HEK293 (cell line): ENCODE data around the gene METTL23.

Source experiments
- CTCF ChIA-PET: fragments of 350-600 bp; formaldehyde crosslinking; extraction: SDS; loops from one replicate; lab custom pipeline; 2021; ENCODE audit warnings: antibody characterized with exemption; lab: Yijun Ruan, JAX
- POLR2A ChIA-PET: fragments of 300-600 bp; formaldehyde crosslinking; extraction: SDS; loops from one replicate; lab custom pipeline; 2020; ENCODE audit warnings: antibody characterized with exemption, inconsistent platforms; lab: Yijun Ruan, JAX
- H3K27ac ChIP-seq: fragments of 200-500 bp; sonication (Bioruptor generic); 2 replicates; pipeline ENCODE4 v1.5.1; 2014; ENCODE audit warnings: low read depth, low read length, control low read depth, inconsistent platforms; ENCODE audit errors: extremely low read depth
- H3K36me3 ChIP-seq, 2 experiments: fragments of 200-500 bp in 1 of 2; sonication (Bioruptor generic) in 1 of 2; 1 replicate in 1 of 2; 2 replicates in 1 of 2; pipeline ENCODE4 v1.5.1; 2014 to 2017; ENCODE audit warnings: inconsistent platforms in 2 of 2, low read length in 2 of 2; ENCODE audit not compliant: control insufficient read depth in 2 of 2, insufficient read depth in 1 of 2
- H3K4me1 ChIP-seq: fragments of 200-500 bp; sonication (Bioruptor generic); 2 replicates; pipeline ENCODE4 v1.5.1; 2014; ENCODE audit warnings: mild to moderate bottlenecking, low read length, inconsistent platforms; ENCODE audit not compliant: control insufficient read depth, insufficient read depth
- H3K4me3 ChIP-seq: 2 replicates; pipeline ENCODE4 v1.5.1; 2011; ENCODE audit warnings: low read depth, mild to moderate bottlenecking, control low read depth, low read length, moderate library complexity
- H3K9me3 ChIP-seq: fragments of 200-500 bp; sonication (Bioruptor generic); 2 replicates; pipeline ENCODE4 v1.5.1; 2014; ENCODE audit warnings: low read depth, low read length, inconsistent platforms; ENCODE audit not compliant: control insufficient read depth, insufficient read depth
- GLIS2 ChIP-seq: fragments of 450-650 bp; formaldehyde crosslinking; IDR thresholded peaks from 2 replicates; pipeline ENCODE4 v1.5.1; 2016; ENCODE audit warnings: missing biosample characterization, missing genetic modification characterization
- MZF1 ChIP-seq: fragments of 450-650 bp; formaldehyde crosslinking; IDR thresholded peaks from 2 replicates; pipeline ENCODE4 v1.5.1; 2017; ENCODE audit warnings: missing biosample characterization, missing genetic modification characterization, borderline replicate concordance
- SCRT2 ChIP-seq: fragments of 450-650 bp; formaldehyde crosslinking; IDR thresholded peaks from 2 replicates; pipeline ENCODE4 v1.5.1; 2016; ENCODE audit warnings: missing biosample characterization, missing genetic modification characterization
- TCF7L2 ChIP-seq: IDR thresholded peaks from 2 replicates; pipeline ENCODE4 v1.6.1; 2011; ENCODE audit warnings: low read depth, mild to moderate bottlenecking, inconsistent platforms, low read length, moderate library complexity, borderline replicate concordance
- ZBTB8A ChIP-seq: fragments of 450-650 bp; formaldehyde crosslinking; IDR thresholded peaks from 2 replicates; pipeline ENCODE4 v1.5.1; 2016; ENCODE audit warnings: missing biosample characterization, missing genetic modification characterization
- ZNF223 ChIP-seq: fragments of 450-650 bp; formaldehyde crosslinking; IDR thresholded peaks from 2 replicates; pipeline ENCODE4 v1.5.1; 2016; ENCODE audit warnings: missing biosample characterization, missing genetic modification characterization
- ZNF404 ChIP-seq: fragments of 450-650 bp; formaldehyde crosslinking; IDR thresholded peaks from 2 replicates; pipeline ENCODE4 v1.5.1; 2017; ENCODE audit warnings: missing biosample characterization, missing genetic modification characterization
- ZNF48 ChIP-seq: fragments of 450-650 bp; formaldehyde crosslinking; IDR thresholded peaks from 2 replicates; pipeline ENCODE4 v1.5.1; 2016; ENCODE audit warnings: missing biosample characterization, missing genetic modification characterization
- ZNF585B ChIP-seq: fragments of 450-650 bp; formaldehyde crosslinking; IDR thresholded peaks from 2 replicates; pipeline ENCODE4 v1.5.1; 2016; ENCODE audit warnings: missing biosample characterization, missing genetic modification characterization
- TF ChIP-seq, protein P1 (sequence below): fragments of 450-650 bp; formaldehyde crosslinking; IDR thresholded peaks from 2 replicates; pipeline ENCODE4 v1.5.1; 2016; ENCODE audit warnings: missing biosample characterization, missing genetic modification characterization
- TF ChIP-seq, protein P2 (sequence below): fragments of 450-650 bp; formaldehyde crosslinking; IDR thresholded peaks from 2 replicates; pipeline ENCODE4 v1.5.1; 2016; ENCODE audit warnings: missing biosample characterization, missing genetic modification characterization
- TF ChIP-seq, protein P3 (sequence below): fragments of 450-650 bp; formaldehyde crosslinking; IDR thresholded peaks from 2 replicates; pipeline ENCODE4 v1.5.1; 2016; ENCODE audit warnings: missing biosample characterization, missing genetic modification characterization, low read depth
- TF ChIP-seq, protein P4 (sequence below): sonication (generic); formaldehyde crosslinking; IDR thresholded peaks from 2 replicates; pipeline ENCODE4 v1.8.1; 2022; ENCODE audit warnings: mild to moderate bottlenecking, moderate library complexity, missing genetic modification reagents
- TF ChIP-seq, protein P5 (sequence below): fragments of 450-650 bp; formaldehyde crosslinking; IDR thresholded peaks from 2 replicates; pipeline ENCODE4 v1.5.1; 2016; ENCODE audit warnings: missing biosample characterization, missing genetic modification characterization

The METTL23 gene

DNA sequence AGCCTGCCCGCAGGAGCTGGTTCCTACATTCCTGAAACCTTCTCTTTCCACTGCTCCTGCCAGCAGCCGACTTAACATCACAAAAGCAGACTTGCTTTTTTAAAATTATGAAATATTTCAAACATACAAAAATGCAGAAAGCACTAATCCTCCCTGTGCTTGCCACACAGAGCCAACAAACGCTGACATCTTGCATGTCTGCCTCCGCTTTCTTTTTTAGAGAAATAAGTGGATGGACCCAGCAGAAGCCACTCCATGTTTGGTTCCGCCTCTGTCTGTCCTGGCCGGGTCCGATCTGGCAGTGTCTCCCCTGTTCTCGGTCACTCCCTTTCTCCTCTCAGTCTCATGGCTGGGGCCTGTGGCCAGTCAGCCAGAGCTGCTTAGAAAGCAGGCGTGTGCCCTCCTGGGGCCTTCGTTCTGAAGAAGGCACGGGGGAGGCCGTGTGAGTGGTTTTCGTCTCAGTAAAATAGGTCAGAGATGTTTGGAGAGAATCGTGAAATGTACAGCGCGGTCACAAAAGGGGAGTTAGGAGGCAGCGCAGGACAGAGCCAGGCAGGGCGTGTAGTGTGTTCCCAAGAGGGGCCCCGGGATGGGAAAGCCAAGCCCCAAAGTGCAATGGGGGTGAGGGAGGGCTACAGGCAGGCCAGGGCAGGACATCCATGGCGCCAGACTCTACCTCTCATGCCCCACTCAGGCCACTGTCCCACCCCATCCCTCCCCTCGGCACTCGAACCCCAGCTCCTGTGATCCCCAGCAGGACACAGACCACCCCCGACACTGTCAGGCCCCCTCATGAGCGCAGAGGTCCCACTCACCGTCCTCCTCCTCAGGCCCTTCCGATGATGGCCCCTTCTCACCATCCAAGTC lies 39.1 kb upstream of the METTL23 start:
- CTCF ChIA-PET = interaction anchor here (0.6 to 14.2 kb wide), 5 partner anchors 10 to 182 kb away, joined by 3 to 175 read pairs (median 3); partner anchors contain the start of gene MXRA7
- H3K27ac ChIP-seq = no peak overlapping the region; the same call in 1 of the 2 replicates

DNA sequence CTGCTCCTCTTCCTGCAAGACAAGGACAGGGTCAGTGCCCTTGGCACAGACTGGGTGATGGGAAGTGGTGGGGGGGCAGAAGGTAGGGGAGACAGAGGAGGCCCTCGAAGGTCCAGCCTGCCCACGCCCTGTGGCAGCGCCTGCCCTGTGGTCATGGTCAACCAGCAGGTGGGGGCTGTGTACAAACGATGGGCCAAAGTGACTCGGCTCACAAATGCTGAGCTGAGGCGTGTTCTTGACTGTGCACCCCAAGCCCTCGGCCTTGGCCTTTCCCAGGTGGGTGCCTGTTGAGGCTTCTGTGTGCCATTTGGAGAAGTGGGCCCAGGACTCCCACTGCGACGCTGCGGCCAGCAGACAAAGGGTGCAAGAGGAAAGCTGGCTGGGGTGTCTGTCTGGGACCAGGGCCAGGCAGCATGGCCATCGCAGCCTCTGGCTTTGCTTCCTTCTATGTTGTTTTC lies 38.4 kb upstream of the METTL23 start:
- Histone ChIP-seq H3K36me3 (peaks cover 0 to 36% of the 10 kb centered on the region in 2 experiments; a peak in 2 of 3 replicates), H3K27ac (peak overlapping the region; percentile 66), H3K4me1 (peaks cover 11% of the 10 kb centered on the region), H3K9me3 (no peaks in the 10 kb centered on the region), H3K4me3 (no peak overlapping the region)
- ChIA-PET CTCF (interaction anchor here (0.6 to 14.2 kb wide), 9 partner anchors 10 to 355 kb away, joined by 3 to 175 read pairs (median 5); partner anchors contain the start of gene MXRA7), POLR2A (interaction anchor here (0.6 to 2.2 kb wide), 10 partner anchors 9 to 131 kb away, joined by 3 to 22 read pairs (median 9); partner anchors contain the start of genes MFSD11, MXRA7 and SRSF2)
- TF ChIP-seq, protein P1, sequence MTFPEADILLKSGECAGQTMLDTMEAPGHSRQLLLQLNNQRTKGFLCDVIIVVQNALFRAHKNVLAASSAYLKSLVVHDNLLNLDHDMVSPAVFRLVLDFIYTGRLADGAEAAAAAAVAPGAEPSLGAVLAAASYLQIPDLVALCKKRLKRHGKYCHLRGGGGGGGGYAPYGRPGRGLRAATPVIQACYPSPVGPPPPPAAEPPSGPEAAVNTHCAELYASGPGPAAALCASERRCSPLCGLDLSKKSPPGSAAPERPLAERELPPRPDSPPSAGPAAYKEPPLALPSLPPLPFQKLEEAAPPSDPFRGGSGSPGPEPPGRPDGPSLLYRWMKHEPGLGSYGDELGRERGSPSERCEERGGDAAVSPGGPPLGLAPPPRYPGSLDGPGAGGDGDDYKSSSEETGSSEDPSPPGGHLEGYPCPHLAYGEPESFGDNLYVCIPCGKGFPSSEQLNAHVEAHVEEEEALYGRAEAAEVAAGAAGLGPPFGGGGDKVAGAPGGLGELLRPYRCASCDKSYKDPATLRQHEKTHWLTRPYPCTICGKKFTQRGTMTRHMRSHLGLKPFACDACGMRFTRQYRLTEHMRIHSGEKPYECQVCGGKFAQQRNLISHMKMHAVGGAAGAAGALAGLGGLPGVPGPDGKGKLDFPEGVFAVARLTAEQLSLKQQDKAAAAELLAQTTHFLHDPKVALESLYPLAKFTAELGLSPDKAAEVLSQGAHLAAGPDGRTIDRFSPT (tag by site-specific recombination) = peak; percentile 45; the same call in 1 of the 2 replicates
- TF ChIP-seq, protein P2, sequence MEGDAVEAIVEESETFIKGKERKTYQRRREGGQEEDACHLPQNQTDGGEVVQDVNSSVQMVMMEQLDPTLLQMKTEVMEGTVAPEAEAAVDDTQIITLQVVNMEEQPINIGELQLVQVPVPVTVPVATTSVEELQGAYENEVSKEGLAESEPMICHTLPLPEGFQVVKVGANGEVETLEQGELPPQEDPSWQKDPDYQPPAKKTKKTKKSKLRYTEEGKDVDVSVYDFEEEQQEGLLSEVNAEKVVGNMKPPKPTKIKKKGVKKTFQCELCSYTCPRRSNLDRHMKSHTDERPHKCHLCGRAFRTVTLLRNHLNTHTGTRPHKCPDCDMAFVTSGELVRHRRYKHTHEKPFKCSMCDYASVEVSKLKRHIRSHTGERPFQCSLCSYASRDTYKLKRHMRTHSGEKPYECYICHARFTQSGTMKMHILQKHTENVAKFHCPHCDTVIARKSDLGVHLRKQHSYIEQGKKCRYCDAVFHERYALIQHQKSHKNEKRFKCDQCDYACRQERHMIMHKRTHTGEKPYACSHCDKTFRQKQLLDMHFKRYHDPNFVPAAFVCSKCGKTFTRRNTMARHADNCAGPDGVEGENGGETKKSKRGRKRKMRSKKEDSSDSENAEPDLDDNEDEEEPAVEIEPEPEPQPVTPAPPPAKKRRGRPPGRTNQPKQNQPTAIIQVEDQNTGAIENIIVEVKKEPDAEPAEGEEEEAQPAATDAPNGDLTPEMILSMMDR (tag by site-specific recombination) = peak; percentile 49; the same call in 1 of the 2 replicates
- TF ChIP-seq, protein P3, sequence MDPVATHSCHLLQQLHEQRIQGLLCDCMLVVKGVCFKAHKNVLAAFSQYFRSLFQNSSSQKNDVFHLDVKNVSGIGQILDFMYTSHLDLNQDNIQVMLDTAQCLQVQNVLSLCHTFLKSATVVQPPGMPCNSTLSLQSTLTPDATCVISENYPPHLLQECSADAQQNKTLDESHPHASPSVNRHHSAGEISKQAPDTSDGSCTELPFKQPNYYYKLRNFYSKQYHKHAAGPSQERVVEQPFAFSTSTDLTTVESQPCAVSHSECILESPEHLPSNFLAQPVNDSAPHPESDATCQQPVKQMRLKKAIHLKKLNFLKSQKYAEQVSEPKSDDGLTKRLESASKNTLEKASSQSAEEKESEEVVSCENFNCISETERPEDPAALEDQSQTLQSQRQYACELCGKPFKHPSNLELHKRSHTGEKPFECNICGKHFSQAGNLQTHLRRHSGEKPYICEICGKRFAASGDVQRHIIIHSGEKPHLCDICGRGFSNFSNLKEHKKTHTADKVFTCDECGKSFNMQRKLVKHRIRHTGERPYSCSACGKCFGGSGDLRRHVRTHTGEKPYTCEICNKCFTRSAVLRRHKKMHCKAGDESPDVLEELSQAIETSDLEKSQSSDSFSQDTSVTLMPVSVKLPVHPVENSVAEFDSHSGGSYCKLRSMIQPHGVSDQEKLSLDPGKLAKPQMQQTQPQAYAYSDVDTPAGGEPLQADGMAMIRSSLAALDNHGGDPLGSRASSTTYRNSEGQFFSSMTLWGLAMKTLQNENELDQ (tag by site-specific recombination) = no peak
- TF ChIP-seq, protein P4, sequence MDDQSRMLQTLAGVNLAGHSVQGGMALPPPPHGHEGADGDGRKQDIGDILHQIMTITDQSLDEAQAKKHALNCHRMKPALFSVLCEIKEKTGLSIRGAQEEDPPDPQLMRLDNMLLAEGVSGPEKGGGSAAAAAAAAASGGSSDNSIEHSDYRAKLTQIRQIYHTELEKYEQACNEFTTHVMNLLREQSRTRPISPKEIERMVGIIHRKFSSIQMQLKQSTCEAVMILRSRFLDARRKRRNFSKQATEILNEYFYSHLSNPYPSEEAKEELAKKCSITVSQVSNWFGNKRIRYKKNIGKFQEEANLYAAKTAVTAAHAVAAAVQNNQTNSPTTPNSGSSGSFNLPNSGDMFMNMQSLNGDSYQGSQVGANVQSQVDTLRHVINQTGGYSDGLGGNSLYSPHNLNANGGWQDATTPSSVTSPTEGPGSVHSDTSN (CRISPR knock-in tag) = 0 out of 2 replicates have a peak, but pooled peaks have one; percentile 33
- 0 out of 2 replicates have a peak, but pooled peaks have one; percentile 28 for TF ChIP-seq SCRT2 (tag by site-specific recombination)

More for the DNA sequence above, 39.1 kb upstream of the METTL23 start:
- POLR2A ChIA-PET = interaction anchor here (0.6 to 2.2 kb wide), 6 partner anchors 10 to 50 kb away, joined by 3 to 22 read pairs (median 10); partner anchors contain the start of genes MFSD11, MXRA7 and SRSF2
- TF ChIP-seq ZNF585B (tag by site-specific recombination) = no peak
- 0 out of 2 replicates have a peak, but pooled peaks have one; percentile 43 for TF ChIP-seq GLIS2 (tag by site-specific recombination)
- no peak for TF ChIP-seq ZNF48
- Histone ChIP-seq H3K36me3 (peaks cover 0 to 43% of the 10 kb centered on the region in 2 experiments; a peak in 2 of 3 replicates), H3K9me3 (no peaks in the 10 kb centered on the region), H3K4me3 (no peak overlapping the region), H3K4me1 (peaks cover 11% of the 10 kb centered on the region)

DNA sequence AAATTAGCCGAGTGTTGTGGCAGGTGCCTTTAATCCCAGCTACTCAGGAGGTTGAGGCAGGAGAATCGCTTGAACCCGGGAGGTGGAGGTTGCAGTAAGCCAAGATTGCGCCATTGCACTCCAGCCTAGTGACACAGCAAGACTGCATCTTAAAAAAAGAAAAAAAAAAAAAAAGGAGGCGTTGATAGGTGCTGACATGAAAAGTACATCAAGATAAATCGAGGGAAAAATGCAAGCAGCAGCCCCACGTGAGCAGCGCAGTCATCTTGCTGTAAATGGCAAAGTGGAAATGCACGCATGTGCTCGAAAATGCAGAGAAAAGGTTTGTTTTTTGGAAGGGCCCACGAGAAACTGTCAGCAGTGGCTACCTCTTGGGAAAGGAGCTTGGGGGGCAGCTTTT lies 36.8 kb upstream of the METTL23 start:
- Histone ChIP-seq H3K27ac (no peak overlapping the region), H3K36me3 (peaks cover 0 to 23% of the 10 kb centered on the region in 2 experiments; a peak in 2 of 3 replicates), H3K4me1 (peaks cover 11% of the 10 kb centered on the region), H3K4me3 (no peak overlapping the region), H3K9me3 (no peaks in the 10 kb centered on the region)
- POLR2A ChIA-PET = interaction anchor here (1.2 to 2.2 kb wide), 6 partner anchors 8 to 21 kb away, joined by 3 to 22 read pairs (median 10); partner anchors contain the start of gene MXRA7
- CTCF ChIA-PET = interaction anchor here (0.6 to 14.2 kb wide), 11 partner anchors 8 to 169 kb away, joined by 3 to 175 read pairs (median 6); partner anchors contain the start of gene MXRA7
- TF ChIP-seq, protein P5, sequence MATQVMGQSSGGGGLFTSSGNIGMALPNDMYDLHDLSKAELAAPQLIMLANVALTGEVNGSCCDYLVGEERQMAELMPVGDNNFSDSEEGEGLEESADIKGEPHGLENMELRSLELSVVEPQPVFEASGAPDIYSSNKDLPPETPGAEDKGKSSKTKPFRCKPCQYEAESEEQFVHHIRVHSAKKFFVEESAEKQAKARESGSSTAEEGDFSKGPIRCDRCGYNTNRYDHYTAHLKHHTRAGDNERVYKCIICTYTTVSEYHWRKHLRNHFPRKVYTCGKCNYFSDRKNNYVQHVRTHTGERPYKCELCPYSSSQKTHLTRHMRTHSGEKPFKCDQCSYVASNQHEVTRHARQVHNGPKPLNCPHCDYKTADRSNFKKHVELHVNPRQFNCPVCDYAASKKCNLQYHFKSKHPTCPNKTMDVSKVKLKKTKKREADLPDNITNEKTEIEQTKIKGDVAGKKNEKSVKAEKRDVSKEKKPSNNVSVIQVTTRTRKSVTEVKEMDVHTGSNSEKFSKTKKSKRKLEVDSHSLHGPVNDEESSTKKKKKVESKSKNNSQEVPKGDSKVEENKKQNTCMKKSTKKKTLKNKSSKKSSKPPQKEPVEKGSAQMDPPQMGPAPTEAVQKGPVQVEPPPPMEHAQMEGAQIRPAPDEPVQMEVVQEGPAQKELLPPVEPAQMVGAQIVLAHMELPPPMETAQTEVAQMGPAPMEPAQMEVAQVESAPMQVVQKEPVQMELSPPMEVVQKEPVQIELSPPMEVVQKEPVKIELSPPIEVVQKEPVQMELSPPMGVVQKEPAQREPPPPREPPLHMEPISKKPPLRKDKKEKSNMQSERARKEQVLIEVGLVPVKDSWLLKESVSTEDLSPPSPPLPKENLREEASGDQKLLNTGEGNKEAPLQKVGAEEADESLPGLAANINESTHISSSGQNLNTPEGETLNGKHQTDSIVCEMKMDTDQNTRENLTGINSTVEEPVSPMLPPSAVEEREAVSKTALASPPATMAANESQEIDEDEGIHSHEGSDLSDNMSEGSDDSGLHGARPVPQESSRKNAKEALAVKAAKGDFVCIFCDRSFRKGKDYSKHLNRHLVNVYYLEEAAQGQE (tag by site-specific recombination) = no peak
- TF ChIP-seq MZF1 (tag by site-specific recombination) (no peak), ZNF404 (tag by site-specific recombination) (no peak), ZBTB8A (no peak), ZNF223 (tag by site-specific recombination) (no peak), TCF7L2 (no peak)
- TF ChIP-seq, protein P4 (CRISPR knock-in tag) = no peak
